Dendritic cell treated with granulocyte-macrophage colony-stimulating factor and Interleukin-4, amounts not matched to agents 40 ng/mL and 50 ng/mL, for 4 days (primary cell): ENCODE results near the gene NECTIN2.

Experiments used
- H3K27ac Mint-ChIP-seq: one replicate; pipeline ENCODE4 v1.8.0; 2022; ENCODE audit warnings: mild to moderate bottlenecking, mixed read lengths
- H3K27me3 Mint-ChIP-seq: one replicate; pipeline ENCODE4 v1.8.0; 2022; ENCODE audit warnings: mild to moderate bottlenecking, mixed read lengths
- H3K36me3 Mint-ChIP-seq: one replicate; pipeline ENCODE4 v1.8.0; 2022; ENCODE audit warnings: low read depth, mixed read lengths
- H3K4me1 Mint-ChIP-seq: one replicate; pipeline ENCODE4 v1.8.0; 2022; ENCODE audit warnings: low read depth, mixed read lengths
- H3K4me3 Mint-ChIP-seq: one replicate; pipeline ENCODE4 v1.8.0; 2022; ENCODE audit warnings: mild to moderate bottlenecking, moderate library complexity, mixed read lengths
- H3K9me3 Mint-ChIP-seq: one replicate; pipeline ENCODE4 v1.8.0; 2022; ENCODE audit warnings: mixed read lengths
- intact Hi-C: fragments of 100-400 bp; cut with micrococcal nuclease; formaldehyde crosslinking; loops from one replicate; pipeline ENCODE4 v1.15.0; 2022

NECTIN2 gene

GRCh38 chr19:44891016-44891882, 45.2 kb downstream of the NECTIN2 start, which contains the start of gene TOMM40:
TOMM40 (plus strand) TSS chr19:44891254; CDS start chr19:44891416, 162 bp downstream.
- no peaks in the 10 kb centered on the region for H3K27me3 Mint-ChIP-seq
- peak within 1 kb of the TSS; percentile 87 for H3K27ac Mint-ChIP-seq
- peaks cover 35% of the 10 kb centered on the region for H3K4me1 Mint-ChIP-seq
- peak within 1 kb of the TSS; percentile 85 for H3K4me3 Mint-ChIP-seq
- no peaks in the 10 kb centered on the region for H3K9me3 Mint-ChIP-seq
- intact Hi-C loops: loop anchor here (2.0 kb wide), 2 partner anchors 44 to 64 kb away; partner anchors contain the start of genes CLPTM1 and NECTIN2
- H3K36me3 Mint-ChIP-seq: peaks cover 81% of the 10 kb centered on the region

GRCh38 chr19:44892932-44893331, 46.8 kb downstream of the NECTIN2 start:
- intact Hi-C loops: no loop called here
- Mint-ChIP-seq H3K9me3 (no peaks in the 10 kb centered on the region), H3K4me1 (peaks cover 35% of the 10 kb centered on the region), H3K27me3 (no peaks in the 10 kb centered on the region), H3K4me3 (peak overlapping the region; percentile 40), H3K36me3 (peaks cover 81% of the 10 kb centered on the region), H3K27ac (peak overlapping the region; percentile 87)

DNA sequence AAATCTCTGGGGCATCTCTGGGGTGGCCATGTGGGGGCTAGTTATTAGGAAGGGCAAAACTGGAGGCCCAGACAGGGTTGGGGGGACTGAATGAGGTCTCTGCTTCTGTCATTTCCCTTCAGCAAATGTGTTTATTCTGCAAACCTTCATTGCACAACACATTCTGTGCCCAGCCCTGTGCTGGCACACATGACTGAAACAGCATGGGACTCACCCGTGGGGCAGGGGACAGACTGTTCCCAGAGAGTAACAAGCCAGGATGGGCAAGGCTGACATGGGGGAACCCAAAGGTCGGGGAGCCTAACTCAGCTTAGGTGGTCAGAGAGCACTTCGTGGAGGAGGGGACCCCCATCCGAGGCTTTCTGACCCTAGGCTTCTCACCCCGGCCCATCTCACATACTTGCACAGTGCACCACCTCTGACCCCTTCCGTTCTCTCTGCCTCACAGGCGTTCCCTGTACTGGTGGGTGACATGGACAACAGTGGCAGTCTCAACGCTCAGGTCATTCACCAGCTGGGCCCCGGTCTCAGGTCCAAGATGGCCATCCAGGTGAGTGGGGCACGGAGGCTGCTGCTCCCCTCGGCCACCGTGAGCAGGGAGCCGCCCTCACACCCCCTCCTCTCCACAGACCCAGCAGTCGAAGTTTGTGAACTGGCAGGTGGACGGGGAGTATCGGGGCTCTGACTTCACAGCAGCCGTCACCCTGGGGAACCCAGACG, 47.4 kb downstream of the NECTIN2 start:
- Mint-ChIP-seq H3K27me3 (no peaks in the 10 kb centered on the region), H3K36me3 (peaks cover 81% of the 10 kb centered on the region), H3K4me1 (peaks cover 35% of the 10 kb centered on the region), H3K4me3 (no peak overlapping the region), H3K27ac (no peak overlapping the region), H3K9me3 (no peaks in the 10 kb centered on the region)
- intact Hi-C loops: no loop called here

- H3K4me1 Mint-ChIP-seq: peaks cover 33% of the 10 kb centered on the region
- H3K9me3 Mint-ChIP-seq: no peaks in the 10 kb centered on the region
- H3K4me3 Mint-ChIP-seq: no peak overlapping the region
- intact Hi-C loops: no loop called here
- H3K27ac Mint-ChIP-seq: no peak overlapping the region
- peaks cover 81% of the 10 kb centered on the region for H3K36me3 Mint-ChIP-seq
- no peaks in the 10 kb centered on the region for H3K27me3 Mint-ChIP-seq
Measured at GRCh38 chr19:44894052-44894400, 47.9 kb downstream of the NECTIN2 start.

GRCh38 chr19:44894946-44895345, 48.8 kb downstream of the NECTIN2 start:
- H3K4me3 Mint-ChIP-seq: no peak overlapping the region
- H3K27me3 Mint-ChIP-seq: no peaks in the 10 kb centered on the region
- intact Hi-C loops: no loop called here
- no peaks in the 10 kb centered on the region for H3K9me3 Mint-ChIP-seq
- no peak overlapping the region for H3K27ac Mint-ChIP-seq
- peaks cover 27% of the 10 kb centered on the region for H3K4me1 Mint-ChIP-seq
- H3K36me3 Mint-ChIP-seq: peaks cover 86% of the 10 kb centered on the region

GRCh38 chr19:44897835-44898234, 51.7 kb downstream of the NECTIN2 start:
- Mint-ChIP-seq H3K4me3 (no peak overlapping the region), H3K36me3 (peaks cover 100% of the 10 kb centered on the region), H3K4me1 (peaks cover 9% of the 10 kb centered on the region), H3K27ac (peak overlapping the region; percentile 19), H3K9me3 (no peaks in the 10 kb centered on the region), H3K27me3 (no peaks in the 10 kb centered on the region)
- intact Hi-C loops: no loop called here

DNA sequence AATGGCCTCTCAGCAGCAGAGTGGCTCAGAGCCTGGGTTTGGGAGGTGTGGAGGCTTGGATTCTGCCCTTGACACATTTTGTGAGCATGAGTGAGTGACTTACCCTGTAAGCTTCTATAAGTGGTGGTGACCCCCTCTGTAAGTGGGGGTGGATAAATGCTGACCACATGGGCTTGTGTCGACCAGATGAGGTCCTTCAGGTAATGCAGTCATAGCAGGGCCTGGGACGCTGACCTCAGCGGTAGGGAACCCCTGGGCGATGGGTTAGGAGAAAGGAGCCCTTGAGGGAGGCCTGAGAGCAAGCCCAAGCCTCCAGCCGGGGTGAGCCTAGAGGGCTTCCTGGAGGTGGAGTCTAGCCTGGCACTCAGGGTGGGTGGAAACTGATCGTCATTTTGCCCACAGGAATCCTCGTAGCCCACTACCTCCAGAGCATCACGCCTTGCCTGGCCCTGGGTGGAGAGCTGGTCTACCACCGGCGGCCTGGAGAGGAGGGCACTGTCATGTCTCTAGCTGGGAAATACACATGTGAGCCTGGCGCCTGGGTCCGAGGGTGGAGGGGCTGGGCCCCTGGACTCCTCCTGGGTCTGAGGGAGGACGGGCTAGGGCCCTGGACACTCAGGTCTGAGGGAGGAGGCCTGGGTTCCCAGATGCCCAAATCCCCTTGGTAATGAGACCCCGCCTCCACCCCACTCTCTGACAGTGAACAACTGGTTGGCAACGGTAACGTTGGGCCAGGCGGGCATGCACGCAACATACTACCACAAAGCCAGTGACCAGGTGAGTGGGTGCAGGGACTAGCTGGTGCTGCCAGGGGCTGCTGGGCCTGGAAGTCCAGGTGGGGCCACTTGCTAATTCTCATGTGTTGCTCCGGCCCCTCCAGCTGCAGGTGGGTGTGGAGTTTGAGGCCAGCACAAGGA, 54.5 kb downstream of the NECTIN2 start:
- intact Hi-C loops: no loop called here
- H3K27ac Mint-ChIP-seq: no peak overlapping the region
- no peak overlapping the region for H3K4me3 Mint-ChIP-seq
- no peaks in the 10 kb centered on the region for H3K9me3 Mint-ChIP-seq
- H3K36me3 Mint-ChIP-seq: peaks cover 82% of the 10 kb centered on the region
- peaks cover 14% of the 10 kb centered on the region for H3K27me3 Mint-ChIP-seq
- peaks cover 7% of the 10 kb centered on the region for H3K4me1 Mint-ChIP-seq

DNA sequence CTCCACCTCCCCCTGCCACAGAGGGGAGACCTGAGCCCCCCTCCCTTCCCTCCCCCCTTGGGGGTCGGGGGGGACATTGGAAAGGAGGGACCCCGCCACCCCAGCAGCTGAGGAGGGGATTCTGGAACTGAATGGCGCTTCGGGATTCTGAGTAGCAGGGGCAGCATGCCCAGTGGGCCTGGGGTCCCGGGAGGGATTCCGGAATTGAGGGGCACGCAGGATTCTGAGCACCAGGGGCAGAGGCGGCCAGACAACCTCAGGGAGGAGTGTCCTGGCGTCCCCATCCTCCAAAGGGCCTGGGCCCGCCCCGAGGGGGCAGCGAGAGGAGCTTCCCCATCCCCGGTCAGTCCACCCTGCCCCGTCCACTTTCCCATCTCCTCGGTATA, 57.1 kb downstream of the NECTIN2 start:
- intact Hi-C loops: loop anchor here (1.0 kb wide), 1 partner anchor 48 kb away; no protein-coding TSS in a partner anchor
- peaks cover 21% of the 10 kb centered on the region for H3K4me1 Mint-ChIP-seq
- H3K9me3 Mint-ChIP-seq: no peaks in the 10 kb centered on the region
- peaks cover 56% of the 10 kb centered on the region for H3K36me3 Mint-ChIP-seq
- H3K4me3 Mint-ChIP-seq: no peak overlapping the region
- peaks cover 33% of the 10 kb centered on the region for H3K27me3 Mint-ChIP-seq
- no peak overlapping the region for H3K27ac Mint-ChIP-seq

DNA sequence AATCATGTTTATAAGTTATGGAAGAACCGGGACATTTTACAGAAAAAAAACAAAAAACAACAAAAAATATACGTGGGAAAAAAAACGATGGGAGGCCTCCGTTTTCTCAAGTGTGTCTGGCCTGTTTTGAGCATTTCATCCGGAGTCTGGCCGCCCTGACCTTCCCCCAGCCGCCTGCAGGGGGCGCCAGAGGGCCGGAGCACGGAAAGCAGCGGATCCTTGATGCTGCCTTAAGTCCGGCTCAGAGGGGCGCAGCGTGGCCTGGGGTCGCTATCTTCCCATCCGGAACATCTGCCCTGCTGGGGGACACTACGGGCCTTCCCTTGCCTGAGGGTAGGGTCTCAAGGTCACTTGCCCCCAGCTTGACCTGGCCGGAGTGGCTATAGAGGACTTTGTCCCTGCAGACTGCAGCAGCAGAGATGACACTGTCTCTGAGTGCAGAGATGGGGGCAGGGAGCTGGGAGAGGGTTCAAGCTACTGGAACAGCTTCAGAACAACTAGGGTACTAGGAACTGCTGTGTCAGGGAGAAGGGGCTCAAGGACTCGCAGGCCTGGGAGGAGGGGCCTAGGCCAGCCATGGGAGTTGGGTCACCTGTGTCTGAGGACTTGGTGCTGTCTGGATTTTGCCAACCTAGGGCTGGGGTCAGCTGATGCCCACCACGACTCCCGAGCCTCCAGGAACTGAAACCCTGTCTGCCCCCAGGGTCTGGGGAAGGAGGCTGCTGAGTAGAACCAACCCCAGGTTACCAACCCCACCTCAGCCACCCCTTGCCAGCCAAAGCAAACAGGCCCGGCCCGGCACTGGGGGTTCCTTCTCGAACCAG, 57.7 kb downstream of the NECTIN2 start:
- H3K36me3 Mint-ChIP-seq: peaks cover 49% of the 10 kb centered on the region
- H3K4me3 Mint-ChIP-seq: no peak overlapping the region
- peaks cover 21% of the 10 kb centered on the region for H3K4me1 Mint-ChIP-seq
- H3K27me3 Mint-ChIP-seq: peaks cover 33% of the 10 kb centered on the region
- H3K9me3 Mint-ChIP-seq: no peaks in the 10 kb centered on the region
- intact Hi-C loops: loop anchor here (1.0 kb wide), 1 partner anchor 47 kb away; no protein-coding TSS in a partner anchor
- H3K27ac Mint-ChIP-seq: no peak overlapping the region

GRCh38 chr19:44904426-44904994, 58.4 kb downstream of the NECTIN2 start:
- H3K27me3 Mint-ChIP-seq: peaks cover 33% of the 10 kb centered on the region
- no peaks in the 10 kb centered on the region for H3K9me3 Mint-ChIP-seq
- no peak overlapping the region for H3K27ac Mint-ChIP-seq
- H3K36me3 Mint-ChIP-seq: peaks cover 43% of the 10 kb centered on the region
- intact Hi-C loops: no loop called here
- no peak overlapping the region for H3K4me3 Mint-ChIP-seq
- peaks cover 21% of the 10 kb centered on the region for H3K4me1 Mint-ChIP-seq

DNA sequence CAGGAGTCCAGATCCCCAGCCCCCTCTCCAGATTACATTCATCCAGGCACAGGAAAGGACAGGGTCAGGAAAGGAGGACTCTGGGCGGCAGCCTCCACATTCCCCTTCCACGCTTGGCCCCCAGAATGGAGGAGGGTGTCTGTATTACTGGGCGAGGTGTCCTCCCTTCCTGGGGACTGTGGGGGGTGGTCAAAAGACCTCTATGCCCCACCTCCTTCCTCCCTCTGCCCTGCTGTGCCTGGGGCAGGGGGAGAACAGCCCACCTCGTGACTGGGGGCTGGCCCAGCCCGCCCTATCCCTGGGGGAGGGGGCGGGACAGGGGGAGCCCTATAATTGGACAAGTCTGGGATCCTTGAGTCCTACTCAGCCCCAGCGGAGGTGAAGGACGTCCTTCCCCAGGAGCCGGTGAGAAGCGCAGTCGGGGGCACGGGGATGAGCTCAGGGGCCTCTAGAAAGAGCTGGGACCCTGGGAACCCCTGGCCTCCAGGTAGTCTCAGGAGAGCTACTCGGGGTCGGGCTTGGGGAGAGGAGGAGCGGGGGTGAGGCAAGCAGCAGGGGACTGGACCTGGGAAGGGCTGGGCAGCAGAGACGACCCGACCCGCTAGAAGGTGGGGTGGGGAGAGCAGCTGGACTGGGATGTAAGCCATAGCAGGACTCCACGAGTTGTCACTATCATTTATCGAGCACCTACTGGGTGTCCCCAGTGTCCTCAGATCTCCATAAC, 59.5 kb downstream of the NECTIN2 start, which contains the start of gene APOE:
Gene APOE, plus strand, starts transcription at position 360 of the 724 bp plus-strand sequence. CDS start 829 bp downstream, outside the sequence.
- Mint-ChIP-seq H3K9me3 (no peaks in the 10 kb centered on the region), H3K27ac (no peak within 1 kb of the TSS), H3K36me3 (peaks cover 32% of the 10 kb centered on the region), H3K4me1 (peaks cover 29% of the 10 kb centered on the region), H3K27me3 (peaks cover 34% of the 10 kb centered on the region), H3K4me3 (peak within 1 kb of the TSS; percentile 41)
- intact Hi-C loops: no loop called here

GRCh38 chr19:44907613-44908012, 61.5 kb downstream of the NECTIN2 start:
- Mint-ChIP-seq H3K9me3 (no peaks in the 10 kb centered on the region), H3K4me3 (no peak overlapping the region), H3K36me3 (peaks cover 11% of the 10 kb centered on the region), H3K27me3 (peaks cover 35% of the 10 kb centered on the region), H3K4me1 (peaks cover 42% of the 10 kb centered on the region), H3K27ac (no peak overlapping the region)
- intact Hi-C loops: no loop called here
